ENCODE data around the gene WT1.

Gene WT1

DNA sequence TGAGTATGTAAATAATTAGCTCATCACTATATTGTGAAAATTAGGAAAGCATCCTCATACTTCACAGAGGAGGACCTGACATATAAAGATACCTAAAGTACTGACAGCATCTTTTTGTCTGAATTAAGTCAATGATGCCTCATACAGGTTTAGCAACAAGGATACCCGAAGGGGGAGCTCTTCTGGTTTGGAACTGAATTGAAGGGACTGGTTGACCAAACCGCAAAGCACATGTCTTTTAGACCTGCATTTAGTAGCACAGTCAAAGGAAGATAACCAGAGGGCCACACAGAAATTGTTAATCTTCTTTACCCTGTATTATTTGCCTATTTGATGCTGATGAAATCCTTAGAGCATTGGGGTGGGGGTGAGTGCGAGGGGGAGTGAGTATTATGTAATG, 12.9 kb upstream of the WT1 start:
- no peak overlapping the region for H3K27ac ChIP-seq
- TF ChIP-seq CTCF (IDR thresholded peaks at IDR 0.05) (peak; percentile 28; the same call in 1 of the 2 replicates), ZFX (IDR thresholded peaks at IDR 0.05; ENCODE audit: borderline replicate concordance) (no peak)

DNA sequence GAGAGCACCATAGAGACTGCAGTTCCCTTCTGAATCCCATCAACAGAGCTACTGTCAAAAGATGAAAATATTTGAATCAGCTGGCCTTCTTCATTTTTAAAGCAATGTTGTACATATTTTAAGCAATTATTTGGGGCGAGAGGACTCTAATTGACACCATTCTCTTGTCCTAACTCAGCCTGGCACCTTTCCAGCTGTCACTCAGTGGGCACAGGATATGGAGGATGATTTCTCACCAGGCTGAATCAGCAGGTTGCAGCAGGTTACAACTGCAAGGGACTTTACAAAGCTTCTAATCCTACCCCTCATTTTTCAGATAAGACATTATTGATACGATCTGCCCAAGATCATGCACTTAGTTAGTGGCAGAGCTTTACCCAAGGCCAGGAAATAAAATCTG, 11.9 kb upstream of the WT1 start:
- H3K27ac ChIP-seq, result no peak overlapping the region
- no peak for TF ChIP-seq ZFX (IDR thresholded peaks at IDR 0.05; ENCODE audit: borderline replicate concordance)
- TF ChIP-seq CTCF (IDR thresholded peaks at IDR 0.05), result no peak

DNA sequence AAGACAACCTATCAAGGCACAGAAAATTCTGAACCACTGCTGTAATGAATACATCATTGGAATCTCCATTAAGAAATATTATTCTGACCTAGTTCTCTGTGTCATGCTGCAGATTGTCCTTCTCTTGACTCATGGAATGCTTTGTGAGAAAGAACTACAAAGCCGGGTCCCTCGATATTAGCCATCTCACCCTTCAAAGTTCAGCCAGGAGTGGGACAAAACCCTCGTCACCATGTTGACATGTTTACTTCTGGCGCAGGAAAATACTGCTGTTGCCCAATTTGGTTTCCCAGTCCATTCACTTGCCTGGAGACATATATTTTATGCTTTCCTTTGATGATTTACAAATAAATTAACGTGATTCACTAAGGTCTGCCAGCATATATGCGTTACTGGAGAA, 10.9 kb upstream of the WT1 start:
- TF ChIP-seq ZFX (IDR thresholded peaks at IDR 0.05; ENCODE audit: borderline replicate concordance), result no peak
- TF ChIP-seq CTCF (IDR thresholded peaks at IDR 0.05), result no peak
- H3K27ac ChIP-seq, result no peak overlapping the region

- no peak for TF ChIP-seq CTCF (IDR thresholded peaks at IDR 0.05)
- TF ChIP-seq ZFX (IDR thresholded peaks at IDR 0.05; ENCODE audit: borderline replicate concordance), result no peak
- no peak overlapping the region for H3K27ac ChIP-seq
Observed at GRCh38 chr11:32444186-32444585, 8.8 kb upstream of the WT1 start.

DNA sequence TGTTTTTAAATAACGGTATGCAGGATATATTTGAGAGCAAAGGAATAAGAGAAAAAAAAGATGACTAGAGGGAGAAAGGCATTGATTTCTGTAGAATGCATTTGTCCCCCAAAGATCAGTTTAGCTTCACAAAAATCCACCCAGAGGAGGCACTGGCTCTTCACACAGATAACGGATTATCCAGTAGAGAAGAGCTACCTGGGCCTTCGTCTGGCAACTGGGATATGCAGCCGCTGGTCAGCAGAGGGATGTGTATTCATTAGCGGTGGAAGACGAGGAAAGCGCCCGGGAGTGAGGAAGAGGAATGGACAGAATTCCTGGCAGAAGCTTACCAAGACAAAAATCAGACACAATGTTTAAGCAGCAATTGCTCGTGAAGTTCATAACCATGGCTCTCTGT, 5.6 kb upstream of the WT1 start:
- H3K27ac ChIP-seq, result no peak overlapping the region
- TF ChIP-seq CTCF (IDR thresholded peaks at IDR 0.05) (no peak), ZFX (IDR thresholded peaks at IDR 0.05; ENCODE audit: borderline replicate concordance) (no peak)

GRCh38 chr11:32440312-32440908, 5.1 kb upstream of the WT1 start:
- no peak overlapping the region for H3K27ac ChIP-seq
- TF ChIP-seq CTCF (IDR thresholded peaks at IDR 0.05), result no peak
- no peak for TF ChIP-seq ZFX (IDR thresholded peaks at IDR 0.05; ENCODE audit: borderline replicate concordance)

DNA sequence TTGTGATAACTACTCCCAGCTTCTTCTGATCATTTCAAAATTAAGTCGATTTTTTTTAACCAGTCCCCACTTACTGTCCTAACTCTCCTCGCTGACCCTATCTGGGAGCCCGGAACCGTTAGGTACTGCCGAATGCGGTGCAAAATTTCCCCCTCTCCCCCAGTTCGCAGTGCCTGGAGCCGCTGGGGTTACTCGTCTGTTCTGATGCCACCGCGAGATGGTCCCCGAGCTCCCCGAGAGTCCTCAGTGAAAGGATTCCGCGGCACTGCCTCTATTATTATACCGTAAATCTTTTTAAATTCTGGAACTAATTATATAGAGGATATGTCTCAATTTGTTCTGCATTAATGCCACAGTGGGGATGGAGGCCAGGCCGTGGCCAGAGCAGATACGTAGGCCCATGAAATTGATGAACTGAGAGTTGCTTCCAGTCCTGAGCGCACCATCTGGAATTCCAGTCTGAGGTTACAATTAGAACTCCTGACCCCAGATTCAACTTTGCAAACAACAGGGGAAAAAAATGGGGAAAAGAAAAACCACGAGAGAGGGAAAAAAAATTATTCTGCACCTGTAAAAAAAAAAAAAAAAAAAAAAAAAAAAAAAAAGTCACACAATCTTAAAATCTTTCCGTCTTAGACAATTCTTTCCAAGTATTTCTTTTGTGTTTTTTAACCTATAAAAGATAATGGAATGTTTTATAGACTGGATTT, 4.3 kb upstream of the WT1 start:
- TF ChIP-seq CTCF (IDR thresholded peaks at IDR 0.05) (no peak), ZFX (IDR thresholded peaks at IDR 0.05; ENCODE audit: borderline replicate concordance) (no peak)
- H3K27ac ChIP-seq, result no peak overlapping the region

Measured in 22Rv1 (cell line).